Neutrophil (primary cell): ENCODE results near the gene MAIP1.

ENCODE experiments used
- H3K27ac ChIP-seq: fragments of 200-600 bp; sonication (generic); 2 replicates; pipeline ENCODE4 v1.5.1; 2016; ENCODE audit warnings: mild to moderate bottlenecking, moderate library complexity
- H3K27me3 ChIP-seq: fragments of 200-600 bp; sonication (generic); 2 replicates; pipeline ENCODE4 v1.6.0; 2016; ENCODE audit warnings: mild to moderate bottlenecking
- H3K36me3 ChIP-seq: fragments of 200-600 bp; sonication (generic); 2 replicates; pipeline ENCODE4 v1.5.1; 2017
- H3K4me1 ChIP-seq, 2 experiments: fragments of 200-600 bp in 1 of 2; sonication (generic) in 1 of 2; 1 replicate in 1 of 2; 2 replicates in 1 of 2; pipeline versions ENCODE4 v1.5.1 to v1.6.1; 2013 to 2016; ENCODE audit warnings: low read depth in 1 of 2, low read length in 1 of 2, mild to moderate bottlenecking in 1 of 2, moderate library complexity in 1 of 2; ENCODE audit not compliant: control insufficient read depth in 1 of 2, insufficient read depth in 1 of 2
- H3K4me3 ChIP-seq, 2 experiments: fragments of 200-600 bp in 1 of 2; sonication (generic) in 1 of 2; 1 replicate in 1 of 2; 2 replicates in 1 of 2; pipeline ENCODE4 v1.5.1; 2013 to 2016; ENCODE audit warnings: low read depth in 1 of 2, low read length in 1 of 2, mild to moderate bottlenecking in 1 of 2, moderate library complexity in 1 of 2
- H3K9me3 ChIP-seq: fragments of 200-600 bp; sonication (generic); 2 replicates; pipeline ENCODE4 v1.5.1; 2016
- CTCF ChIP-seq: fragments of 200-600 bp; sonication (generic); IDR thresholded peaks from 2 replicates; pipeline ENCODE4 v1.5.1; 2016; ENCODE audit warnings: antibody characterized with exemption

MAIP1 gene

GRCh38 chr2:199928226-199928625 lies 27.2 kb upstream of the MAIP1 start:
- Histone ChIP-seq H3K36me3 (peaks cover 50% of the 10 kb centered on the region), H3K4me3 (no peak overlapping the region), H3K4me1 (no peaks in the 10 kb centered on the region), H3K27ac (no peak overlapping the region), H3K27me3 (no peaks in the 10 kb centered on the region), H3K9me3 (no peaks in the 10 kb centered on the region)
- TF ChIP-seq CTCF: no peak

DNA sequence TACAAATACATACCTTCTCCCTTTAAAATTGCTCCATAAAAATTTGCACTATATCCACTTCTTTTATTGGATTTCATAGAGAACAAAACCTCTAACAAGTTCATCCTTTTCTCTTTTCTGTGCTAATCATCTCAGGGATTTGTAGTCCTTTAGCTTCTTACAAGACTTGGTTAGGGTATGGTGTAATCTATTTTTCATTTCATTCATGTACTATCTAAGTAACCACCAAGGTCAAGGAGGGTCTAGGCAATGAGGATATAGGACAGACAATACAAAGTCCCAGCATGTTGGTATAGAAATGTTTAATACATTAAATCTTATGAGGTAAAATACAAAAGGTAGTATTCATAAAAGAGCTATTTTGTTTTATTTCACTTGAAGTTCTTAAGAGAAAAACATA lies 26.8 kb upstream of the MAIP1 start:
- Histone ChIP-seq H3K27ac (no peak overlapping the region), H3K9me3 (no peaks in the 10 kb centered on the region), H3K36me3 (peaks cover 50% of the 10 kb centered on the region), H3K4me3 (no peak overlapping the region), H3K4me1 (no peaks in the 10 kb centered on the region), H3K27me3 (no peaks in the 10 kb centered on the region)
- no peak for TF ChIP-seq CTCF

GRCh38 chr2:199929262-199929661 lies 26.1 kb upstream of the MAIP1 start:
- Histone ChIP-seq H3K4me3 (no peak overlapping the region), H3K9me3 (no peaks in the 10 kb centered on the region), H3K36me3 (peaks cover 50% of the 10 kb centered on the region), H3K4me1 (no peaks in the 10 kb centered on the region), H3K27me3 (no peaks in the 10 kb centered on the region), H3K27ac (no peak overlapping the region)
- no peak for TF ChIP-seq CTCF

DNA sequence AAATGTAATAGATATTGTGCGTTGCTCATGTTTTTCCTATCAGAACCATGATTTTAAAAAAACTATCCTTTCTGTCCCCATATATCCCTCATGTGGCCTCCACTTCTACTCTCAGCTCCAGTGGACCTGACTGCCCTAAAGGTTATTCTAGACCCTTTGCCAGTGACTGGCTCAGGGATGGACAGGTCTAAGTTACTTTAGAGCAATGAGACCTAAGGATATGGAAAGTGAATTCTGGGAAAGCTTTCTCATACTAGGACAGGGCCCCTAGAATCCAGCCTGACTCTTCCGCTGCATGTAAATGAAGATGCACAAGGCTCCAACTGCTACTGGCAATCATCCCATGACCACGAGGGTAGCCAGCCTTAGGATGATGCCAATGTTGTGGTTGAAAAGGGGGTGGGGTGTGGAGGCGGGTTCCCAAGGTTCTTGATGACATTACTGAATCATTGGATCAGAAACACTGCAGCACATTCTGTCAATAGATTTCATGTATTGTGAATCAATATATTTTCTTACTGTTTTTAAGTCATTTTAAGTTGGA lies 23.0 kb upstream of the MAIP1 start:
- Histone ChIP-seq H3K27ac (no peak overlapping the region), H3K4me1 (no peaks in the 10 kb centered on the region), H3K27me3 (no peaks in the 10 kb centered on the region), H3K9me3 (no peaks in the 10 kb centered on the region), H3K36me3 (peaks cover 48% of the 10 kb centered on the region), H3K4me3 (no peak overlapping the region)
- no peak for TF ChIP-seq CTCF

GRCh38 chr2:199933466-199933865 lies 21.9 kb upstream of the MAIP1 start:
- H3K4me3 ChIP-seq: no peak overlapping the region
- H3K27ac ChIP-seq: no peak overlapping the region
- H3K4me1 ChIP-seq: no peaks in the 10 kb centered on the region
- TF ChIP-seq CTCF: no peak
- H3K36me3 ChIP-seq: peaks cover 56% of the 10 kb centered on the region
- no peaks in the 10 kb centered on the region for H3K9me3 ChIP-seq
- H3K27me3 ChIP-seq: no peaks in the 10 kb centered on the region

- TF ChIP-seq CTCF: no peak
Observed at GRCh38 chr2:199936554-199936953, 18.8 kb upstream of the MAIP1 start.

More at GRCh38 chr2:199936554-199936953, 18.8 kb upstream of the MAIP1 start:
- Histone ChIP-seq H3K27me3 (no peaks in the 10 kb centered on the region), H3K27ac (no peak overlapping the region), H3K36me3 (peaks cover 44% of the 10 kb centered on the region), H3K4me1 (no peaks in the 10 kb centered on the region), H3K4me3 (no peak overlapping the region), H3K9me3 (no peaks in the 10 kb centered on the region)
